ENCODE data around the gene DHH. TPM values are rescaled to one million over a fixed set of nuclear protein-coding genes. Genes with fewer than 3 reads are reported as not detected.
A peak's percentile ranks its signal among the peaks of the same experiment; 100 is the strongest.

Gene DHH
- polyA plus RNA-seq, 1 donor from 2014 or later: not detected

DNA sequence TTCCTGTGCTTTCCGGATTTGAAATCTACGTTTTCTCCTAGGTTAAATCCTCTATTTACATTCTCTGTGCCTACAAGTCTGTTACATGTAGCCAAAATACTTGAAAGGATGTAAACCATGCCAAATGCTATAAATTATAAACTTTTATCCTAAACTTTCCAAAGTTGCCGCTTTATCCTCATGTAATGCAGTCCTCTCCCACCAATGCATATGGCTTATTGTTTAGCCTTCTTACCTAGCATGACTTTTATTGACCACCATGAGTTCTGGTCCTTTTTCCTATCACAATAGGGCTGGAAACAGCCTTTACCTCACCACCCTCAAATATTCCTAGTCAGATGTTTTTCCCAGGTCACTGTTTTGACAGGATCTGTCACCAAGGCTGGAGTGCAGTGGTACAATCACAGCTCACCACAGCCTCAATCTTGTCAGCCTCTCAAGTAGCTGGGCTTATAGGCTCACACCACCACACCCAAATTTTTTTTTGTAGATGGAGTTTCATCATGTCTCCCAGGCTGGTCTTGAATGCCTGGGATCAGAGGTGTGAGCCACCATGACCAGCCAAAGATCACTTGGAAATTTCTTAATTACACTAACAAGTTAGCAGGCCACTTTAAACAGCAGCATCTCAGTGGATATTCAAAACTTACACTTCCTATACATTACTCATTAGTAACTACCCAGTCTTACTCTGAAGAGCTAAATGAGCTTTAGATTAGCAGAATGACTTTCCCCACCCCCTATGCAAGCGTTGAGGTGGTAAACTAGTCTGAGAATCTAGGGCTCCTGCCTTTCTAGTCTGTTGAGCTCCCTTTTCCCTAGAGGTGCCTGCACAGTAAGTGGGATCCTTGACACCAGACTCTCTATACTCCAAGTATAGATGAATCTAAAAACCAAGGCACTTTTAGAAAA is 32.5 kb upstream of the DHH start:
- no peaks in the 10 kb centered on the region for H3K9me3 Mint-ChIP-seq
- peak overlapping the region; percentile 0 to 75 (median 28) for H3K27ac Mint-ChIP-seq
- H3K36me3 Mint-ChIP-seq: peaks cover 8% of the 10 kb centered on the region
- peak overlapping the region in 1 of 4 donors; percentile 81 for H3K4me3 Mint-ChIP-seq
- no peaks in the 10 kb centered on the region for H3K27me3 Mint-ChIP-seq
- peaks cover 18 to 23% (median 22%) of the 10 kb centered on the region in 3 donors for H3K4me1 Mint-ChIP-seq

DNA sequence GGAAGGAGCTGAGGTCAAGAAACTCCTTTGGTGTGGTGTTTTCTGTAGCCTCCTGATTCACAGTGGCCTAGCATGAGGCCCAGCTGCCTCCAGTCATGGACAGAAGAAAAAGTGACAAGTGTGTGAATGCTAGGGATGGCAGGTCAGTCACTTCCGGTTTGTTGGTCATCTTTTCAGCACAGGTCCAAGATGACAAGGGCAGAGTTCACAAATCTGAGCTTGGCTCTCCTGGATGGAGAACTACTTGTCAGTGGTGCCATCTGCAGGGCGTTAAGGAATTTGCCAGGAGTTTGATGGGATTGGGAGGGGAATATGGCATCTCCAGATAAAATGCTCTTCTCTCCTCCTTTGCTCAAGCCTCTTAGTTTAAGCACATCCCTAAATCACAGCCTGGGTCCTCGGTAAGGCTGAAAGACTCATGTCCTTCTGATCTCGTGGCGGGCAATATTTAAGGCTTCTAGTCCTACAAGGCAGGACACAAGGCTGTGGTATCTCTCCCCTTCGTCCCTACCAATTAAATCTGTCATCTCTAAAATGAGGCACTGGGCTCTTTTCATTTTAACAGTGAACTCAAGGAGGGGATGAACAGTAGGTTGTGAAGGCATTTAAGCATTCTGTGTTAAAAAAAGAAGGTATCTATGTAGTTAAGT is 26.6 kb upstream of the DHH start:
- peaks cover 1% of the 10 kb centered on the region for H3K36me3 Mint-ChIP-seq
- H3K4me1 Mint-ChIP-seq: peaks cover 0 to 1% (median 1%) of the 10 kb centered on the region in 3 donors
- no peaks in the 10 kb centered on the region for H3K9me3 Mint-ChIP-seq
- H3K4me3 Mint-ChIP-seq: no peak overlapping the region
- peaks cover 4% of the 10 kb centered on the region for H3K27me3 Mint-ChIP-seq
- H3K27ac Mint-ChIP-seq: no peak overlapping the region

DNA sequence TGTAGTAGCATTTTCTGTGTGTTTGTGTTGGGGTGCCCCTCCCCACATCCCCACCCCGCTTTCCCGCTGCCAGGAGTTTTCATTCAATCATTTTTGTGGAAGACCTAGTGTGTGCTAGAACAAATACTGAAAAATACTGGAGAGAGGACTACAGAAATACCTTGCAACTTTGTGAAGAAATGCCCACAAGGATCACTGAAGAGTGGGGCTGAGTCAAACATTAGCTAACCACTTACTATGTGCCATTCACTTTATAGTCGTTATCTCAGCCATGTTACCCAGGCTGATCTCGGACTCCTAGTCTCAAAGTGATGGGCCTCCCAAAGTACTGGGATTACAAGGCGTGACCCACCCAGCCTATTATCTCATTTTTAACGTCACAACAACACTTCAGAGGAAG is 16.6 kb upstream of the DHH start:
- H3K4me3 Mint-ChIP-seq: peak overlapping the region; percentile 97 to 99 (median 98)
- H3K27me3 Mint-ChIP-seq: peaks cover 2% of the 10 kb centered on the region
- peak overlapping the region; percentile 69 to 98 (median 96) for H3K27ac Mint-ChIP-seq
- H3K9me3 Mint-ChIP-seq: no peaks in the 10 kb centered on the region
- peaks cover 22 to 25% (median 23%) of the 10 kb centered on the region in 3 donors for H3K4me1 Mint-ChIP-seq
- no peaks in the 10 kb centered on the region for H3K36me3 Mint-ChIP-seq

DNA sequence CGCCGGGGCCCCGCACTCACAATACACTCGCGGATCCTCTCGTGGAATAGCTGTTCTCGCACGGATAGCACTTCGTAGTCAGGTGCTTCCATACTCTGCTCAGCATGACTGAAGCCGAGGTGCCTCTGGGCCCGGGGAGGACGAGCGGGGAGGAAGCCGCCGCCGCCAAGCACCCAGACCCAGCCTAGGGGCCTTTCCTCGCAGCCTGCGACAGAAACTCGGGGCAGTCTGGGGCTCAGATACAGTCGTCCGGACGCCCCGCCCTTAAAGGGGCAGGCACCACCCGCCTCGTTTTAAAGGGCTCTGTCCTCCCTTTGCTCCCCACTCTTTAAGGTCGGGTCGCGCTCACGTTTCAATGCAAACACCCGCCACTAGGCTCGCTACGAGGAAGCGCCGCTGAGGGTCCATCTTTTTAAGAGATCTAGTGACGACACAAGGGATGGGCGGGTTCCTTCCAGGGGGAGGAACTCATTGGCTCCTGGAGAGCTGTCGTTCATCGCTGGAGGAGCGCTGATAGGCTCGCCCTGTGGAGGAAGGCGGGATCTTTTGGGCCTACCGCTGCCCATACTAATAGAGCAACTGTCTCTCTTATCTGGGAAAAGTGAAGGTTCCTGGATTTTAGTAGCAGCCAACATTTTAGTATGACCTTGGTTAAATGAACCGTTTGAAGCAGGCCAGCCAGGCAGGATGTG is 16.0 kb upstream of the DHH start, which contains the start of gene LMBR1L:
Gene LMBR1L, minus strand, starts transcription at position 384 of the 692 bp plus-strand sequence. Its CDS starts 292 bp downstream, at position 92.
- Mint-ChIP-seq H3K27me3 (peaks cover 2% of the 10 kb centered on the region), H3K9me3 (no peaks in the 10 kb centered on the region)

DNA sequence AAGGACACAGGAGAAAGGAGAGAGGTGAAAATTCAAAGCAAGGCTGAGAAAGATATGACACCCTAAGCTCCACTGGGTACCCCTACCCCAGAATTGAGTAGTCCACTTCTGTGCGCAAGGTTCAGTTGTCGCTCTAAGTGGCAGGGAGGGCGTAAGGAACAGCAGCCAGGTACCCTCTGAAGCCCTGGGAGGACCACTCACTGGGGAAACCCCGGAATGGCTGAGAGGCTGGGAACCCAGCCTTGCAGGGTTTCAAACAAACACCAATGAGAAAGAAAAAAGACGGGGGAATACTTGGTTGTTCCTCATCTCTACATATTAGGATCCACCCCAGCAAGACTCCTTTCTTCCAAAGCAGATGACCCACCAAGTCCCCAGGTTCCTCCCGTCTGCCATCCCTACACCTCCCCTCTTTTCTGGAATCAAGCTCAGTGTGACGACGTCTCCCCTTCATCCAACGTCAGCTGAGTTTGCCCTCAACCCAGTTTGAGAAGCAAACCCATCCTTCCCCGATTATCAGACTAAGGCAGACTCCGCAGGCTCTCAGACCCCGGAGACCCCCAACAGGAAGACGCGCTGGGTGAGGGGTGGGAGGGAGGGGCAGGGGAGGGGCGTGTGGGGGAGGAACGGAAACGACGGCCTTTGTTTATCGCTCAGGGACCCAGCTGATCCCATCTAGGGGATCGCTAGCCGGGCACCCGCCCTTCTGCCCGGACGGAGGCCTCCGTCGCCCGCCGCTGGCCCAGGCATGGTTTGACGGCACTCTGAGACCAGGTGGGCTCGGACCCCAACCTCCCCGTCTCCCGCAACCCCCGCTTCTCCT is 15.3 kb upstream of the DHH start:
- H3K27me3 Mint-ChIP-seq: peaks cover 2% of the 10 kb centered on the region
- no peaks in the 10 kb centered on the region for H3K9me3 Mint-ChIP-seq
- H3K36me3 Mint-ChIP-seq: no peaks in the 10 kb centered on the region
- H3K4me3 Mint-ChIP-seq: peak overlapping the region; percentile 97 to 99 (median 98)
- peaks cover 24 to 29% (median 27%) of the 10 kb centered on the region in 3 donors for H3K4me1 Mint-ChIP-seq
- peak overlapping the region; percentile 69 to 98 (median 96) for H3K27ac Mint-ChIP-seq

More for the DNA sequence above, 16.0 kb upstream of the DHH start, which contains the start of gene LMBR1L:
- H3K36me3 Mint-ChIP-seq: no peaks in the 10 kb centered on the region
- peak within 1 kb of the TSS; percentile 97 to 99 (median 98) for H3K4me3 Mint-ChIP-seq
- H3K27ac Mint-ChIP-seq: peak within 1 kb of the TSS; percentile 69 to 98 (median 96)
- H3K4me1 Mint-ChIP-seq: peaks cover 24 to 29% (median 27%) of the 10 kb centered on the region in 3 donors

DNA sequence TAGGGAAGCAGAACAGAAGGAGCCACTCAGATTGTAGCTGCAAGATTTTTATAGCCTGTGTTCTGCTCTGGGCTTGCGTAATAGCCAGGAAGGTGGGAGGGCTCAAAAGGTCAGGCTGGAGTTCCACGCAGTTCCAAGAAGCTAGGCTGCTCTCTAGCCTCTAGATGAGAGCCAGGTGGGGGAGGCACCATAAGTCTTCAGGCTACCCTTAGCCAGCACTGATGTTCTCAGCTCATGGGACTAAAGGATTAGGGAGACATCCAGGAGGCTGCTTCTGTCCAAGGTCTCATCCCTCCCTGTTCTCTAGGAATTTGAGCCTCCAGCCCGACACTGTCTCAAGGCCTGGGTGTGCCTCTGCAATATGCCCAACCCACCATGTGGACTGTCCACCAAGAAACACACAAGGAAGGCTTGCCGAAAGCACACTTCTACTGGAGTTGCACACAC is 14.4 kb upstream of the DHH start:
- Mint-ChIP-seq H3K4me3 (peak overlapping the region; percentile 97 to 99 (median 98)), H3K9me3 (no peaks in the 10 kb centered on the region), H3K36me3 (peaks cover 2% of the 10 kb centered on the region), H3K27ac (peak overlapping the region; percentile 39 to 98 (median 69)), H3K4me1 (peaks cover 24 to 31% (median 29%) of the 10 kb centered on the region in 3 donors), H3K27me3 (peaks cover 2% of the 10 kb centered on the region)

DNA sequence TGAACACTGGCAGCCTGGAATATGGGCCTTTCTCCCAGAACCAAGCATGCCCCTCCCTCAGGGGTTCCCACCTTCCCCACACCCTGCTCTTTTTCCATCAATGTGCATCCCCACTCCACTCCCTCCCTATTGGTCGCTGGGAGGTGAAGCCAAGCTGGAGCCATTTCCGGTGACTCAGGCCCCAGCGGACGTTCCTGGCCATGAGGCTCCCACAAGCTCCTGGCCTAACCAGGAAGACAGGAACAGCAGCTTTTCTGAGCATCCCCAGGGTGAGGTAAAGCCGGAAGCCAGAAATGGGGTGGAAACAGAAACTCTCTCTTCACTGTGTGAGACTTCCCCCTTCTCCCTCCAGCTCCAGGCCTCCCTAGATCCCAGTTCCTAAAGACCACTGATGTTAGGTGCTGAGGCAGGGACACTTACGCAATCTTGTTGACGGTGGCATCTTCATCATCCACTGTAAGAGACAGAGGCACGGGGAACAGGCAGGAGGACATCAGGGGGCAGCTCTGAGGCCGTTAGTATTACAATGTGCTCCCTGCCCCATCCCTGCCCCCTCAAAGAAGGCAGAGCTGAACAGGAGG is 11.0 kb upstream of the DHH start:
- H3K9me3 Mint-ChIP-seq: no peaks in the 10 kb centered on the region
- peak overlapping the region in 1 of 4 donors; percentile 50 for H3K4me3 Mint-ChIP-seq
- H3K36me3 Mint-ChIP-seq: peaks cover 6% of the 10 kb centered on the region
- H3K27ac Mint-ChIP-seq: peak overlapping the region in 1 of 3 donors; percentile 74
- H3K4me1 Mint-ChIP-seq: peaks cover 19 to 26% (median 24%) of the 10 kb centered on the region in 3 donors
- no peaks in the 10 kb centered on the region for H3K27me3 Mint-ChIP-seq

DNA sequence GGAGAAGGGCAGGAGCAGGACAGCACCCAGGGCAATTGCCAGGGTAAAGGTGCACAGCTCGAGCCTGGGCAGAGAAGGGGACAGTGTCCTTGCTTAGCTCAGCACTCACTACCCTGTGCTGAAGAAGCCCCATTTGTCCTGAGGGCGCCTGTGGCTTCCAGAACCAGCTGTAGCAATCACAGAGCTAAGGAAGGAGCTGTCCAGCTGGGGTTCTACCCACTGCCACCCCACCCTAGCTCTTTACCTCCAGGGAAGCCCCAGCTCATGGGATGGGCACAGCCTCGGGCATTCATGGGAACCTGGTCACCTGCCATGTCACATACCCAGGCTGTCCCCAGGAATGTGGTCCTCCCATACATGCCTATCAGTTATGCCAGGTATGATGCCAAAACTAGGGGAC is 10.2 kb upstream of the DHH start:
- Mint-ChIP-seq H3K36me3 (peaks cover 9% of the 10 kb centered on the region), H3K4me1 (peaks cover 18 to 23% (median 22%) of the 10 kb centered on the region in 3 donors), H3K9me3 (no peaks in the 10 kb centered on the region), H3K27me3 (no peaks in the 10 kb centered on the region), H3K4me3 (no peak overlapping the region), H3K27ac (no peak overlapping the region)

DNA sequence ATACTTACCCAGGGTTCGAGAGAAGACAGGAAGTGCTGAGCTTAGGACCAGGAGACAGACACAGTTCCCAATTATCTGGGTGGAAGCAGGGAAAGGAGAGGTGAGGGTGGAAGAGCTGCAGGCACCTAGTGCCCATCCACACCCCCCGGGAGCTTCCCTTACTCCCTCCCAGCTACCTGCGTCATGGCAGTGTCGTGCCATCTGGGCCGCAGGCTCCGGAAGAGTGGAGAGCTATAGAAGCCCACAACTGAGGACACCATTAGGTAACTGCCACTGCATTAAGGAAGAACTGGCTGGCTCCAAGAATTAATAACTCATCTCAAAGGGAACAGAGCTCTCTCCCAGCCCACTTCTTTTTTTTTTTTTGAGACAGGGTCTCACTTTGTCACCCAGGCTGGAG is 5.8 kb upstream of the DHH start:
- peaks cover 11% of the 10 kb centered on the region for H3K36me3 Mint-ChIP-seq
- H3K27me3 Mint-ChIP-seq: peaks cover 1% of the 10 kb centered on the region
- no peaks in the 10 kb centered on the region for H3K9me3 Mint-ChIP-seq
- no peak overlapping the region for H3K4me3 Mint-ChIP-seq
- peaks cover 0 to 8% (median 0%) of the 10 kb centered on the region in 3 donors for H3K4me1 Mint-ChIP-seq
- H3K27ac Mint-ChIP-seq: no peak overlapping the region

DNA sequence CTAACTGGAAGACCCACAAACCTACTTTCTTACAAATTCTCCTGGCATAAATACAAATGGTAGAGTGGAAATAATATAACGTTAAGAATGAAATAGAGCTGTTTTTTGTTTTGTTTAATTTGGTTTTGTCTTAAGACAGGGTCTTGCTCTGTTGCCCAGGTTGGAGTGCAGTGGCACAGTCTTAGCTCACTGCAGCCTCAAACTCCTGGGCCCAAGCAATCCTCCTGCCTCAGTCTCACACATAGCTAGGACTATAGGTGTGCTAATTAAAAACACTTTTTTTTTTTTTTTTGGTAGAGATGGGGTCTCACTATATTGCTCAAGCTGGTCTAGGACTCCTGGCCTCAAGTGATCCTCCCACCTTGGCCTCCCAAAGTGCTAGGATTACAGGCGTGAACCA is 4.1 kb upstream of the DHH start:
- H3K27me3 Mint-ChIP-seq: peaks cover 14% of the 10 kb centered on the region
- peaks cover 5 to 15% (median 7%) of the 10 kb centered on the region in 3 donors for H3K4me1 Mint-ChIP-seq
- H3K4me3 Mint-ChIP-seq: no peak overlapping the region
- H3K36me3 Mint-ChIP-seq: peaks cover 8% of the 10 kb centered on the region
- H3K27ac Mint-ChIP-seq: peak overlapping the region in 2 of 3 donors; percentile 35 to 50
- H3K9me3 Mint-ChIP-seq: no peaks in the 10 kb centered on the region

DNA sequence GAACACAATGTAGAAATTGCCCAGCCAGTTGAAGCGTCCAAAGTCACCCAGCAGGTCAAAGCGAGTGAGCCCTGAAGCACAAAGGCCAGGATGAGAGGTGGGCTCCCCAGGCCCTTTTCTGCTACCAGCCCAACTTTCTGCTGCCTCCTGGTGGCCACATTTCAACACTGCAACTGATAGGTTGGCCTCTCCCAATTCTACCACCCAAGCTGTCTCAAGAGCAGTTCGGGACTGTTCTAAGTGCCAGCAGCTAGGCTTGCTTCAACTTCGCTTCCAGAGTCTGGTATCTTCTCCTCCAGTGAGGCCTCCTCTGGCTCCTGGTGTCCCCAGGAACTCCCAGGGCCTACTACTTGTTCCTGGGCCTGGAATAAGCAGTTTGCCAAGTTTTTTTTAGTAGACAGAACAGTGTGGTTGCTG is 3.4 kb upstream of the DHH start:
- peaks cover 8% of the 10 kb centered on the region for H3K36me3 Mint-ChIP-seq

DNA sequence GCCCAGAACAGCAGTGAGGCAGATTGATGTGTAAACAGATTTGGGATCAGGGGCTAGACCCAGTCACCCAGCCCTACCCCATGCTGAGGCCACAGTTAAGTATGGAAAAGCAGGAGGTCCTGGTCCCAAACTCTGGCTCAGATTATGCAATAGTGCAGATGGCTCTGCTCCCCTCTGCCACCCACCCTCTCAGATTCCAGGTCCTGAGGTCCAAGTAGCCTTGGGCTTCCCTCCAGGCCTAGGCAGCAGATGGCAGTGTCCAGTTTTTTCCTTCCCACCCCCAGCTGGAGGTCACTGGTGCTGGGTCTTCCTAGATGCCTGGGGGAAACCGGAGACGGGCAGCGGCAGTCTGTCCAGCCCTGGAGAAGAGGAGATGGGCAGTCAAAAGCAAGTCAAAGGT is 2.8 kb upstream of the DHH start:
- Mint-ChIP-seq H3K4me1 (peaks cover 5 to 20% (median 9%) of the 10 kb centered on the region in 3 donors), H3K9me3 (no peaks in the 10 kb centered on the region), H3K27ac (no peak overlapping the region), H3K36me3 (peaks cover 8% of the 10 kb centered on the region), H3K27me3 (peaks cover 20% of the 10 kb centered on the region), H3K4me3 (no peak overlapping the region)

More for the DNA sequence above, 3.4 kb upstream of the DHH start:
- Mint-ChIP-seq H3K9me3 (no peaks in the 10 kb centered on the region), H3K27ac (peak overlapping the region in 1 of 3 donors; percentile 50), H3K4me3 (peak overlapping the region in 1 of 4 donors; percentile 18), H3K4me1 (peaks cover 5 to 19% (median 8%) of the 10 kb centered on the region in 3 donors), H3K27me3 (peaks cover 17% of the 10 kb centered on the region)

DNA sequence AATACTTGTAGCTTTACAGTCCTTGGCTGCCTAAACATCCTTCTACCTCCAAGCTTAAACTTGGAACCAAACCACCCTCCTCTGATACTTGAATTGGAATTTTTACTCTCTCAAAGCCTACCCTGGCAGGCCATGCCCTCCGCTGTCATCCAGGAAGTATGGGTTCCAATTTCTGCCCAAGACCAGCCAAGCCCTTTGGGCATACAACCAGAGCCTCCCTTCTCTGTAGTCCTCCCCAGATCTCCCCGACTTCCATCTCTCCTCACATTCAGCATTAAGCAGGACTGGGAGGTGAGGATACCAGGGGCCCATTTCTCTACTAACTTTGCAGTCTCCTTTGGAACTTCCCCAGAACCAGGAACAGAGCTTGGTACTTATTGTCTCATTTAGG is 369 bp upstream of the DHH start:
- peaks cover 41% of the 10 kb centered on the region for H3K27me3 Mint-ChIP-seq
- H3K36me3 Mint-ChIP-seq: peaks cover 3% of the 10 kb centered on the region
- peak overlapping the region in 1 of 3 donors; percentile 75 for H3K27ac Mint-ChIP-seq
- H3K9me3 Mint-ChIP-seq: no peaks in the 10 kb centered on the region
- peaks cover 10 to 32% (median 20%) of the 10 kb centered on the region in 3 donors for H3K4me1 Mint-ChIP-seq
- peak overlapping the region in 1 of 4 donors; percentile 13 for H3K4me3 Mint-ChIP-seq

All from IgD-negative memory B cell (primary cell).